Uterus (tissue), 2 donors: ENCODE results near the gene C8A.

Experiments used
- POLR2A ChIP-seq, 2 donors: fragments of 450-650 bp; IDR thresholded peaks; one replicate each; pipeline ENCODE4 v1.6.1; 2016; ENCODE audit warnings: antibody characterized with exemption in 2 of 2, mild to moderate bottlenecking in 1 of 2, moderate library complexity in 1 of 2
- TF ChIP-seq, protein P1 (sequence below), 4 experiments: fragments of 200-600 bp in 2 of 4; fragments of 450-650 bp in 2 of 4; sonication (generic) in 2 of 4; IDR thresholded peaks; one replicate each; pipeline ENCODE4 v1.5.1; 2016 to 2019; ENCODE audit warnings: antibody characterized with exemption in 4 of 4, mild to moderate bottlenecking in 2 of 4, moderate library complexity in 1 of 4

DNA sequence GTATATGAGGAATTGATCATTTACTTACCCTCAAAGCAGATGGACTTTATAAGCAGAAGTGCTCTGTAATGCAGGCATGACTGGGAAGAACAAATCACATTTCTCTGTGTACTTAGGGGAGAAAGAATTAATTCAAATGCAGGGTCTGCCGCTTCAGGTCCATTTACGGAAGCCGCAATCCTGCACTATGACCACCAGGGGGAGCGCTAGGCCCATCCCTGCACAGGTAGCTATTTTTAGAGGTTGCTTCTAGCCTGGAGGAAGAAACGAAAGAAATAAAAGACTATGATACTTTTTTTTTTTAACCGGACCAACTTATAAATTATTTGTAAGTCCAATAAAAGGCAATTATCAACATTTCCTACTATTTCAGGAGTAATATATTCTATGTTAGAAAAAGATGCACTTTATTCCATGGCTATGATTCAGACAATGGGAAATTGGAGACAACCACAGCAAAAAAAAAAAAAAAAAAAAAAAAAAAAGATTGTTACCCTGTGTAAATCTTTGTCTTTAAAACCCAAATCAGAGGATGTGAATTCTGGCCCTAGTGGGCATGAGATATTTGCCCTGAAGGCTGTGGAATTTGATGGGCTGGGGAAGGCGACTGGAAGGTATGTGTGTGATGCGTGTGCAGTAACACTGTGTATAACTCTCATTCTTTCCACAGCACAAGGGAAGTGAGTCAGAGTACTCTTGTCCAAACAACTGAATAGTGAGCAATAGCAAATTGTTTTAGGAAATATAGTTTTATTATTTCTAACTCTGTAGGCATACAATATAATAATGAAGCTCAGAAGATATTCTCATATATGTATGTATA lies 22.5 kb upstream of the C8A start:
- no peak for TF ChIP-seq POLR2A (IDR thresholded peaks at IDR 0.05)
- TF ChIP-seq, protein P1, sequence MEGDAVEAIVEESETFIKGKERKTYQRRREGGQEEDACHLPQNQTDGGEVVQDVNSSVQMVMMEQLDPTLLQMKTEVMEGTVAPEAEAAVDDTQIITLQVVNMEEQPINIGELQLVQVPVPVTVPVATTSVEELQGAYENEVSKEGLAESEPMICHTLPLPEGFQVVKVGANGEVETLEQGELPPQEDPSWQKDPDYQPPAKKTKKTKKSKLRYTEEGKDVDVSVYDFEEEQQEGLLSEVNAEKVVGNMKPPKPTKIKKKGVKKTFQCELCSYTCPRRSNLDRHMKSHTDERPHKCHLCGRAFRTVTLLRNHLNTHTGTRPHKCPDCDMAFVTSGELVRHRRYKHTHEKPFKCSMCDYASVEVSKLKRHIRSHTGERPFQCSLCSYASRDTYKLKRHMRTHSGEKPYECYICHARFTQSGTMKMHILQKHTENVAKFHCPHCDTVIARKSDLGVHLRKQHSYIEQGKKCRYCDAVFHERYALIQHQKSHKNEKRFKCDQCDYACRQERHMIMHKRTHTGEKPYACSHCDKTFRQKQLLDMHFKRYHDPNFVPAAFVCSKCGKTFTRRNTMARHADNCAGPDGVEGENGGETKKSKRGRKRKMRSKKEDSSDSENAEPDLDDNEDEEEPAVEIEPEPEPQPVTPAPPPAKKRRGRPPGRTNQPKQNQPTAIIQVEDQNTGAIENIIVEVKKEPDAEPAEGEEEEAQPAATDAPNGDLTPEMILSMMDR (IDR thresholded peaks at IDR 0.05) = peak; percentile 71 to 96 (median 88)
